ENCODE data around the gene ZNF654. TPM values are rescaled to one million over a fixed set of nuclear protein-coding genes. Genes with fewer than 3 reads are reported as not detected.
A peak's percentile ranks its signal among the peaks of the same experiment; 100 is the strongest.

ZNF654 gene
- total RNA-seq, 2 experiments from 2014 or later, result 6.5 to 7.6 TPM

DNA sequence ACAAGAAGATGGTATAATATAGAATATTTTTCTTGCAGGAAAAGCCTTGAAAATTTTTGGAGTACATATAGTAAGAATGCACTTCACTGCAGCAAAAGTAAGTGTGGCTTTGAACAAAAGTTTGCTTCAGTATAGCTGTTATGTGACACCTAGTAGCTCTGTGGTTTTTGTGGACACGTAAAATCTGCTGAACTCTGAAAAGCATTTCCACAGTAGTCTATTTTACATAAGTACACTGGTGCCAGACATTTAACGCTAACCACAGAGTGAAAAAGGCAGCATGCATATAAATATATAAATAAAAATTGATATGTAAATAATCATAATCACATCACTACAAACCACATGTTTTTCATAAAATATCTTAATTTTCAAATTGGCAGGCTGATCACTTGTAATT is 40.0 kb upstream of the ZNF654 start:
- no peaks in the 10 kb centered on the region for H3K27me3 Mint-ChIP-seq
- intact Hi-C loops (cut with DNase I, micrococcal nuclease), result no loop called here
- H3K27ac Mint-ChIP-seq, result no peak overlapping the region
- no peaks in the 10 kb centered on the region for H3K36me3 ChIP-seq (ENCODE audit: insufficient read depth, low read length)
- H3K4me1 Mint-ChIP-seq (ENCODE audit: low read depth), result peaks cover 12% of the 10 kb centered on the region
- ATAC-seq (ENCODE audit: poor library complexity), result peak; percentile 34
- no peaks in the 10 kb centered on the region for H3K9me3 Mint-ChIP-seq
- H3K27ac ChIP-seq (ENCODE audit: low read depth in 1 of 2, low read length in 2 of 2), result no peak overlapping the region
- H3K36me3 Mint-ChIP-seq (ENCODE audit: low read depth), result no peaks in the 10 kb centered on the region
- TF ChIP-seq, protein P1, sequence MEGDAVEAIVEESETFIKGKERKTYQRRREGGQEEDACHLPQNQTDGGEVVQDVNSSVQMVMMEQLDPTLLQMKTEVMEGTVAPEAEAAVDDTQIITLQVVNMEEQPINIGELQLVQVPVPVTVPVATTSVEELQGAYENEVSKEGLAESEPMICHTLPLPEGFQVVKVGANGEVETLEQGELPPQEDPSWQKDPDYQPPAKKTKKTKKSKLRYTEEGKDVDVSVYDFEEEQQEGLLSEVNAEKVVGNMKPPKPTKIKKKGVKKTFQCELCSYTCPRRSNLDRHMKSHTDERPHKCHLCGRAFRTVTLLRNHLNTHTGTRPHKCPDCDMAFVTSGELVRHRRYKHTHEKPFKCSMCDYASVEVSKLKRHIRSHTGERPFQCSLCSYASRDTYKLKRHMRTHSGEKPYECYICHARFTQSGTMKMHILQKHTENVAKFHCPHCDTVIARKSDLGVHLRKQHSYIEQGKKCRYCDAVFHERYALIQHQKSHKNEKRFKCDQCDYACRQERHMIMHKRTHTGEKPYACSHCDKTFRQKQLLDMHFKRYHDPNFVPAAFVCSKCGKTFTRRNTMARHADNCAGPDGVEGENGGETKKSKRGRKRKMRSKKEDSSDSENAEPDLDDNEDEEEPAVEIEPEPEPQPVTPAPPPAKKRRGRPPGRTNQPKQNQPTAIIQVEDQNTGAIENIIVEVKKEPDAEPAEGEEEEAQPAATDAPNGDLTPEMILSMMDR (IDR thresholded peaks at IDR 0.05), result no peak
- H3K9me3 ChIP-seq (ENCODE audit: control insufficient read depth in 1 of 2, insufficient read depth in 1 of 2, low read length in 2 of 2), result no peaks in the 10 kb centered on the region
- no peaks in the 10 kb centered on the region for H3K27me3 ChIP-seq (ENCODE audit: control insufficient read depth in 1 of 2, insufficient read depth in 2 of 2, low read length in 2 of 2)
- CTCF ChIA-PET, result no interaction called here
- POLR2A ChIA-PET, result interaction anchor here (0.7 to 1.2 kb wide), 3 partner anchors 13 to 715 kb away, joined by 3 read pairs; partner anchors contain the start of genes CGGBP1 and ZNF654
- H3K4me1 ChIP-seq (ENCODE audit: insufficient read depth, low read length), result no peaks in the 10 kb centered on the region
- DNase-seq, result peak in 3 of 14 experiments; percentile 35 to 62 (median 40)
- H3K4me3 Mint-ChIP-seq, result no peak overlapping the region
- H3K4me3 ChIP-seq (ENCODE audit: low read length), result no peak overlapping the region

DNA sequence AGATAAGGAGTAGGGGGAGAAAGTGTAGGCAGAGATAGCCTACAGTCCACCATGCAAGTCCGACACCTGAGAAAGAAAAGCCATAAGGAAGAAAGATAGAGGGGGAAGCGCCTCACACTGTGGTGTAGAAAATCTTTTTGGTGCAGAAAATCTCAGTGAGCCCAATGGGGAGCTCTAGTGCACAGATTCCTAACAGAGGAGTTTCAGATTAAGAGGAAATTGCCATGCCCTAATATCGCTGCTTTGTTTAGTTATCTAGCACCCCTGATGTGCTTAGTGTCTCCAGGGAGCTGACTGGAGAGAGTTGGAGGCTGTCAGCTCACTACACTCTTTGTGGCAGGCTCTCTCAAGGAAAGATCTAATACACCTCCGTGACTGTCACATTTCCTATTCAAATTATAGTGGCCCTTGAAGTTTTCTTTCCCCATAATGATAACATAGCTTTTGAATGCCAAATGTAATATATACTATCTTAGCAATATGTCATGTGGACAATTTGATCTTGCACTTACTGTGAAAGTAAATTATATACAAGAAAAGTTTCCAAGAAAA is 34.0 kb upstream of the ZNF654 start:
- no peak for DNase-seq
- Mint-ChIP-seq H3K4me1 (ENCODE audit: low read depth) (peaks cover 8% of the 10 kb centered on the region), H3K27ac (no peak overlapping the region), H3K27me3 (no peaks in the 10 kb centered on the region), H3K9me3 (no peaks in the 10 kb centered on the region), H3K36me3 (ENCODE audit: low read depth) (no peaks in the 10 kb centered on the region), H3K4me3 (no peak overlapping the region)
- TF ChIP-seq, protein P1 (IDR thresholded peaks at IDR 0.05), result no peak
- no peaks in the 10 kb centered on the region for H3K27me3 ChIP-seq (ENCODE audit: control insufficient read depth in 1 of 2, insufficient read depth in 2 of 2, low read length in 2 of 2)
- H3K4me3 ChIP-seq (ENCODE audit: low read length), result no peak overlapping the region
- intact Hi-C loops (cut with DNase I, micrococcal nuclease), result no loop called here
- H3K4me1 ChIP-seq (ENCODE audit: insufficient read depth, low read length), result no peaks in the 10 kb centered on the region
- ChIA-PET CTCF (no interaction called here), POLR2A (no interaction called here)
- no peaks in the 10 kb centered on the region for H3K36me3 ChIP-seq (ENCODE audit: insufficient read depth, low read length)
- ATAC-seq (ENCODE audit: poor library complexity), result no peak
- no peak overlapping the region for H3K27ac ChIP-seq (ENCODE audit: low read depth in 1 of 2, low read length in 2 of 2)
- H3K9me3 ChIP-seq (ENCODE audit: control insufficient read depth in 1 of 2, insufficient read depth in 1 of 2, low read length in 2 of 2), result no peaks in the 10 kb centered on the region

DNA sequence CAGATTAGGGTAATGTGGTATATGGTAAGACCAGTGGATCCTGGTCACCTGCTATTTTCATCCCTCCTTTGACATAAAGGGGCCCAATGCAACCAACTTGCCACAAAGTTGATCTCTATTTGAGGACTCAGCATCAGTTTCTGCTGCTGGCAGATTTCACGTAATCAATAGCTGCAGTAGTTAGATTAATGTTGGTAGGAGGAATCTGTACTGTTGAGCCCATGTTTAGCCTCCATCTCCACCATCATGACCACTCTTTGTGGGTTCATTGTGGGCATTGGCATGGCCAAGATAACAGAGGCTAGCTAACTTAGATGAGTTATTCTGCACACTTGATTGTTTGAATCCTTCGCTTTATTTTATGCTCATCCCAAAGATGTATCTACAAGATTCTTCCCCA is 30.2 kb upstream of the ZNF654 start:
- Mint-ChIP-seq H3K36me3 (ENCODE audit: low read depth) (no peaks in the 10 kb centered on the region), H3K27me3 (no peaks in the 10 kb centered on the region), H3K4me1 (ENCODE audit: low read depth) (peaks cover 39% of the 10 kb centered on the region), H3K9me3 (no peaks in the 10 kb centered on the region), H3K4me3 (no peak overlapping the region), H3K27ac (no peak overlapping the region)
- peaks cover 4% of the 10 kb centered on the region for H3K4me1 ChIP-seq (ENCODE audit: insufficient read depth, low read length)
- no peak for DNase-seq
- POLR2A ChIA-PET, result interaction anchor here (1.0 to 3.6 kb wide), 2 partner anchors 30 to 121 kb away, joined by 5 to 22 read pairs; partner anchors contain the start of genes C3orf38, CGGBP1 and ZNF654
- no peak overlapping the region for H3K4me3 ChIP-seq (ENCODE audit: low read length)
- no peak for ATAC-seq (ENCODE audit: poor library complexity)
- CTCF ChIA-PET, result no interaction called here
- no peaks in the 10 kb centered on the region for H3K9me3 ChIP-seq (ENCODE audit: control insufficient read depth in 1 of 2, insufficient read depth in 1 of 2, low read length in 2 of 2)
- TF ChIP-seq, protein P1 (IDR thresholded peaks at IDR 0.05), result no peak
- no peaks in the 10 kb centered on the region for H3K36me3 ChIP-seq (ENCODE audit: insufficient read depth, low read length)
- H3K27ac ChIP-seq (ENCODE audit: low read depth in 1 of 2, low read length in 2 of 2), result no peak overlapping the region
- H3K27me3 ChIP-seq (ENCODE audit: control insufficient read depth in 1 of 2, insufficient read depth in 2 of 2, low read length in 2 of 2), result no peaks in the 10 kb centered on the region
- intact Hi-C loops (cut with DNase I, micrococcal nuclease), result no loop called here
